DMS153 (cell line): Measurements from ENCODE around the gene STC2.
"Not testable (repeated sequence)": the region's sequence is repeated elsewhere in the genome, so short reads cannot be mapped to it uniquely, and the experiment has no call there.

Experiments used
- DNase-seq: peaks from one replicate; lab custom pipeline; 2025; lab: John Stamatoyannopoulos, UW

STC2 gene

GRCh38 chr5:173296737-173297676 lies 31.2 kb downstream of the STC2 start:
- DNase-seq: no peak

- DNase-seq: no peak
Observed at GRCh38 chr5:173295796-173296195, 32.4 kb downstream of the STC2 start.

- no peak for DNase-seq
Observed at GRCh38 chr5:173294673-173295320, 33.4 kb downstream of the STC2 start.

GRCh38 chr5:173293817-173294672 lies 34.2 kb downstream of the STC2 start:
- DNase-seq: no peak

GRCh38 chr5:173291722-173292658 lies 36.2 kb downstream of the STC2 start:
- DNase-seq: no peak

- no peak for DNase-seq
Observed at GRCh38 chr5:173290477-173291131, 37.6 kb downstream of the STC2 start.

- no peak for DNase-seq
Observed at GRCh38 chr5:173289372-173289771, 38.8 kb downstream of the STC2 start.

GRCh38 chr5:173288632-173289031 lies 39.6 kb downstream of the STC2 start:
- DNase-seq: no peak

- DNase-seq: no peak
Observed at GRCh38 chr5:173287086-173287485, 41.1 kb downstream of the STC2 start.

- DNase-seq: not testable (repeated sequence)
Observed at GRCh38 chr5:173284343-173284958, 43.8 kb downstream of the STC2 start.

GRCh38 chr5:173283318-173284288 lies 44.6 kb downstream of the STC2 start:
- DNase-seq: peak; percentile 54

GRCh38 chr5:173282916-173283315 lies 45.3 kb downstream of the STC2 start:
- no peak for DNase-seq

- no peak for DNase-seq
Observed at GRCh38 chr5:173281910-173282309, 46.3 kb downstream of the STC2 start.

GRCh38 chr5:173279166-173279565 lies 49.0 kb downstream of the STC2 start:
- DNase-seq: no peak

GRCh38 chr5:173278641-173279040 lies 49.6 kb downstream of the STC2 start:
- no peak for DNase-seq

- no peak for DNase-seq
Observed at GRCh38 chr5:173278172-173278571, 50.0 kb downstream of the STC2 start.

- DNase-seq: no peak
Observed at GRCh38 chr5:173274771-173275170, 53.4 kb downstream of the STC2 start.

GRCh38 chr5:173271419-173271818 lies 56.8 kb downstream of the STC2 start:
- no peak for DNase-seq
